HepG2 (cell line): ENCODE results near the gene FCAMR. TPM values are rescaled to one million over a fixed set of nuclear protein-coding genes. Genes with fewer than 3 reads are reported as not detected.

Experiments used
- ARHGAP35 ChIP-seq: sonication (generic); formaldehyde crosslinking; IDR thresholded peaks from 2 replicates; pipeline ENCODE4 v1.9.0; 2022; ENCODE audit warnings: mild to moderate bottlenecking, inconsistent platforms, moderate library complexity, missing genetic modification reagents, borderline replicate concordance
- HOXA5 ChIP-seq: sonication (generic); formaldehyde crosslinking; IDR thresholded peaks from 2 replicates; pipeline ENCODE4 v1.4.0; 2020; ENCODE audit warnings: missing genetic modification reagents
- MIER3 ChIP-seq: IDR thresholded peaks from 2 replicates; pipeline ENCODE4 v1.6.1; 2016; ENCODE audit warnings: missing compliant biosample characterization, borderline replicate concordance
- NR3C1 ChIP-seq: sonication (generic); formaldehyde crosslinking; IDR thresholded peaks from 2 replicates; pipeline ENCODE4 v1.4.0; 2020; ENCODE audit warnings: missing genetic modification reagents
- RARA ChIP-seq: IDR thresholded peaks from 2 replicates; pipeline ENCODE4 v1.6.1; 2016; ENCODE audit warnings: missing genetic modification reagents, missing compliant biosample characterization
- SAP130 ChIP-seq: IDR thresholded peaks from 2 replicates; pipeline ENCODE4 v1.6.1; 2016; ENCODE audit warnings: low read depth
- YEATS2 ChIP-seq: sonication (generic); formaldehyde crosslinking; IDR thresholded peaks from 2 replicates; pipeline ENCODE4 v1.4.0; 2020; ENCODE audit warnings: missing genetic modification reagents, borderline replicate concordance
- ZKSCAN5 ChIP-seq: sonication (generic); formaldehyde crosslinking; IDR thresholded peaks from 2 replicates; pipeline ENCODE4 v1.5.1; 2020; ENCODE audit warnings: mild to moderate bottlenecking, missing genetic modification reagents
- ZNF713 ChIP-seq: sonication (generic); formaldehyde crosslinking; IDR thresholded peaks from 2 replicates; pipeline ENCODE4 v1.4.0; 2020; ENCODE audit warnings: mild to moderate bottlenecking, missing genetic modification reagents
- ZNF761 ChIP-seq: sonication (generic); formaldehyde crosslinking; conservative IDR thresholded peaks from 2 replicates; pipeline ENCODE4 v1.4.0; 2020; ENCODE audit warnings: mild to moderate bottlenecking, missing genetic modification reagents
- ZNF841 ChIP-seq: sonication (generic); formaldehyde crosslinking; IDR thresholded peaks from 2 replicates; pipeline ENCODE4 v1.8.1; 2023; ENCODE audit warnings: missing genetic modification reagents, borderline replicate concordance
- ZSCAN29 ChIP-seq: sonication (generic); formaldehyde crosslinking; conservative IDR thresholded peaks from 2 replicates; pipeline ENCODE4 v1.4.0; 2020; ENCODE audit warnings: mild to moderate bottlenecking, missing genetic modification reagents
- polyA plus RNA-seq, 8 experiments: library from polyadenylated mRNA; depleted of rRNA in 3 of 8; stranded (reverse) in 7 of 8; unstranded in 1 of 8; fragments of >200 nt; fragmentation: Illumina TruSeq in 4 of 8; extraction: Trizol in 4 of 8; gene quantifications; 2 replicates each; pipeline versions ENCODE4 v1.2.1 to v1.2.3, GENCODE V29; 2011 to 2016; ENCODE audit warnings: low read depth in 4 of 8, missing spikeins in 1 of 8, mixed read lengths in 1 of 8; ENCODE audit not compliant: insufficient read depth in 1 of 8
- total RNA-seq, 5 experiments: library from RNA; depleted of rRNA; stranded (reverse); fragments of >200 nt; fragmentation: Illumina TruSeq; extraction: Trizol; gene quantifications; 2 replicates each; pipeline ENCODE4 v1.2.3, GENCODE V29; 2016; ENCODE audit warnings: low read depth in 1 of 5
- TF ChIP-seq, protein P1 (sequence below), 2 experiments: fragments of 450-650 bp in 1 of 2; sonication (generic) in 1 of 2; formaldehyde crosslinking in 1 of 2; IDR thresholded peaks; 2 replicates each; pipeline versions ENCODE4 v1.6.1 to v1.8.0; 2016 to 2022; ENCODE audit warnings: antibody characterized with exemption in 1 of 2, mild to moderate bottlenecking in 1 of 2, missing genetic modification reagents in 1 of 2
- TF ChIP-seq, protein P2 (sequence below): sonication (generic); formaldehyde crosslinking; IDR thresholded peaks from 2 replicates; pipeline ENCODE4 v1.5.0; 2020; ENCODE audit warnings: mild to moderate bottlenecking, missing genetic modification reagents, borderline replicate concordance
- TF ChIP-seq, protein P3 (sequence below): sonication (generic); formaldehyde crosslinking; conservative IDR thresholded peaks from 2 replicates; pipeline ENCODE4 v1.4.0; 2020; ENCODE audit warnings: missing genetic modification reagents

FCAMR gene
- total and polyA plus RNA-seq, 2 of the 13 experiments (the other 11 are each of a cell fraction or from before 2014, with no cell fraction given) = not detected

DNA sequence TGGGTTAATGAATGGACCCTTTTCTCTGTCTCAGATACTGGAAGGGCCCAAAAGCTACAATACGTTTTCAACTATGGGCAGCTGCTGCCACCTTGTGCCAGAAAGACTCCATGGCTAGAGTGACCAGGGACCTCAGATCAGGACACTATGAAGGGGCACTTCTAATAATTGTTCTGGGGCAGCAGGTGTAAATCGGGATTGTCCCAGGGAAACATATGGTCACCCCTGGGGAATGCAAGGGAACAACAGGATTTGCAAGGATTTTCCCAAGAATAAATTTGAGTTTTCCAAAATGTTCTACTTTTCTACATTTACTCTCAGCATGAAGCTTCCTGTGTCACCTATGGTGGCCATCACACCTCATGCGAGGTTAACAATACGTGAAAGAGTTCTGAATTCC, 12.0 kb upstream of the FCAMR start (continued):
- TF ChIP-seq, protein P1, sequence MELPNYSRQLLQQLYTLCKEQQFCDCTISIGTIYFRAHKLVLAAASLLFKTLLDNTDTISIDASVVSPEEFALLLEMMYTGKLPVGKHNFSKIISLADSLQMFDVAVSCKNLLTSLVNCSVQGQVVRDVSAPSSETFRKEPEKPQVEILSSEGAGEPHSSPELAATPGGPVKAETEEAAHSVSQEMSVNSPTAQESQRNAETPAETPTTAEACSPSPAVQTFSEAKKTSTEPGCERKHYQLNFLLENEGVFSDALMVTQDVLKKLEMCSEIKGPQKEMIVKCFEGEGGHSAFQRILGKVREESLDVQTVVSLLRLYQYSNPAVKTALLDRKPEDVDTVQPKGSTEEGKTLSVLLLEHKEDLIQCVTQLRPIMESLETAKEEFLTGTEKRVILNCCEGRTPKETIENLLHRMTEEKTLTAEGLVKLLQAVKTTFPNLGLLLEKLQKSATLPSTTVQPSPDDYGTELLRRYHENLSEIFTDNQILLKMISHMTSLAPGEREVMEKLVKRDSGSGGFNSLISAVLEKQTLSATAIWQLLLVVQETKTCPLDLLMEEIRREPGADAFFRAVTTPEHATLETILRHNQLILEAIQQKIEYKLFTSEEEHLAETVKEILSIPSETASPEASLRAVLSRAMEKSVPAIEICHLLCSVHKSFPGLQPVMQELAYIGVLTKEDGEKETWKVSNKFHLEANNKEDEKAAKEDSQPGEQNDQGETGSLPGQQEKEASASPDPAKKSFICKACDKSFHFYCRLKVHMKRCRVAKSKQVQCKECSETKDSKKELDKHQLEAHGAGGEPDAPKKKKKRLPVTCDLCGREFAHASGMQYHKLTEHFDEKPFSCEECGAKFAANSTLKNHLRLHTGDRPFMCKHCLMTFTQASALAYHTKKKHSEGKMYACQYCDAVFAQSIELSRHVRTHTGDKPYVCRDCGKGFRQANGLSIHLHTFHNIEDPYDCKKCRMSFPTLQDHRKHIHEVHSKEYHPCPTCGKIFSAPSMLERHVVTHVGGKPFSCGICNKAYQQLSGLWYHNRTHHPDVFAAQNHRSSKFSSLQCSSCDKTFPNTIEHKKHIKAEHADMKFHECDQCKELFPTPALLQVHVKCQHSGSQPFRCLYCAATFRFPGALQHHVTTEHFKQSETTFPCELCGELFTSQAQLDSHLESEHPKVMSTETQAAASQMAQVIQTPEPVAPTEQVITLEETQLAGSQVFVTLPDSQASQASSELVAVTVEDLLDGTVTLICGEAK (IDR thresholded peaks at IDR 0.05) = no peak
- TF ChIP-seq, protein P1 (CRISPR knock-in tag; IDR thresholded peaks at IDR 0.05) = no peak
- TF ChIP-seq, protein P2, sequence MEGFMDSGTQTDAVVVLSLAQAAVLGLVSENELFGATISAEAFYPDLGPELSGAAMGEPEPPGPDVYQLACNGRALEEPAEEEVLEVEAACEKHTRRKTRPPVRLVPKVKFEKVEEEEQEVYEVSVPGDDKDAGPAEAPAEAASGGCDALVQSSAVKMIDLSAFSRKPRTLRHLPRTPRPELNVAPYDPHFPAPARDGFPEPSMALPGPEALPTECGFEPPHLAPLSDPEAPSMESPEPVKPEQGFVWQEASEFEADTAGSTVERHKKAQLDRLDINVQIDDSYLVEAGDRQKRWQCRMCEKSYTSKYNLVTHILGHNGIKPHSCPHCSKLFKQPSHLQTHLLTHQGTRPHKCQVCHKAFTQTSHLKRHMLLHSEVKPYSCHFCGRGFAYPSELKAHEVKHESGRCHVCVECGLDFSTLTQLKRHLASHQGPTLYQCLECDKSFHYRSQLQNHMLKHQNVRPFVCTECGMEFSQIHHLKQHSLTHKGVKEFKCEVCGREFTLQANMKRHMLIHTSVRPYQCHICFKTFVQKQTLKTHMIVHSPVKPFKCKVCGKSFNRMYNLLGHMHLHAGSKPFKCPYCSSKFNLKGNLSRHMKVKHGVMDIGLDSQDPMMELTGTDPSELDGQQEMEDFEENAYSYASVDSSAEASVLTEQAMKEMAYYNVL (CRISPR knock-in tag) = no peak
- TF ChIP-seq HOXA5 (CRISPR knock-in tag) (0 out of 2 replicates have a peak, but pooled peaks have one; percentile 39), ZNF761 (no peak), SAP130 (CRISPR knock-in tag) (no peak), ARHGAP35 (CRISPR knock-in tag) (no peak), YEATS2 (CRISPR knock-in tag) (no peak), NR3C1 (CRISPR knock-in tag) (no peak), ZKSCAN5 (CRISPR knock-in tag) (no peak), RARA (CRISPR knock-in tag) (no peak), MIER3 (no peak), ZSCAN29 (no peak), ZNF713 (CRISPR knock-in tag) (no peak), ZNF841 (no peak)
- TF ChIP-seq, protein P3, sequence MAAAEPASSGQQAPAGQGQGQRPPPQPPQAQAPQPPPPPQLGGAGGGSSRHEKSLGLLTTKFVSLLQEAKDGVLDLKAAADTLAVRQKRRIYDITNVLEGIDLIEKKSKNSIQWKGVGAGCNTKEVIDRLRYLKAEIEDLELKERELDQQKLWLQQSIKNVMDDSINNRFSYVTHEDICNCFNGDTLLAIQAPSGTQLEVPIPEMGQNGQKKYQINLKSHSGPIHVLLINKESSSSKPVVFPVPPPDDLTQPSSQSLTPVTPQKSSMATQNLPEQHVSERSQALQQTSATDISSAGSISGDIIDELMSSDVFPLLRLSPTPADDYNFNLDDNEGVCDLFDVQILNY (CRISPR knock-in tag) = no peak
